ENCODE data around the gene GLIPR1L2.

GRCh38 chr12:75389706-75390105 is 1.2 kb upstream of the GLIPR1L2 start:
- TF ChIP-seq CTCF (IDR thresholded peaks at IDR 0.05; ENCODE audit: low read length) = no peak
- no peak for TF ChIP-seq EZH2 (optimal IDR thresholded peaks at IDR 0.05; ENCODE audit: low read depth, low read length)

Data from MM.1S (cell line).